IMR-90 (cell line): Measurements from ENCODE around the gene GTF2I. TPM values are rescaled to one million over a fixed set of nuclear protein-coding genes. Genes with fewer than 3 reads are reported as not detected.

Source experiments
- ATAC-seq: fragments of 200-7000 bp; cut with Tn5 transposase; 2 replicates; pipeline ENCODE4 v1.9.1; 2020; ENCODE audit warnings: low read depth, mild to moderate bottlenecking, moderate library complexity
- BruUV-seq: library from RNA; stranded (reverse); fragments of 400-500 nt; replicated peaks from 2 replicates; lab custom pipeline; 2021; lab: Mats Ljungman, UMichigan
- CTCF ChIA-PET: fragments of 300-600 bp; formaldehyde crosslinking; extraction: SDS; loops from one replicate; lab custom pipeline; 2021; ENCODE audit warnings: antibody characterized with exemption; lab: Yijun Ruan, JAX
- POLR2A ChIA-PET: fragments of 300-600 bp; sonication (Branson Sonifier 250); formaldehyde crosslinking; loops from one replicate; lab custom pipeline; 2022; ENCODE audit warnings: antibody characterized with exemption; ENCODE audit not compliant: unreplicated experiment; lab: Charles Lee
- DNase-seq: peaks from one replicate; pipeline ENCODE4 v3.0.0; 2013
- H2AFZ ChIP-seq: replicated peaks from 2 replicates; pipeline ENCODE3; 2013; ENCODE audit warnings: low read length, mild to moderate bottlenecking; ENCODE audit not compliant: poor library complexity
- H2AK5ac ChIP-seq: 2 replicates; pipeline ENCODE4 v1.6.1; 2013; ENCODE audit warnings: low read depth, low read length, inconsistent platforms
- H2AK9ac ChIP-seq: replicated peaks from 2 replicates; pipeline ENCODE3; 2013; ENCODE audit warnings: mild to moderate bottlenecking, low read depth, low read length, moderate library complexity; ENCODE audit not compliant: poor library complexity
- H2BK120ac ChIP-seq: 2 replicates; pipeline ENCODE4 v1.6.1; 2013; ENCODE audit warnings: low read depth, low read length, inconsistent platforms
- H2BK15ac ChIP-seq: 3 replicates; pipeline ENCODE4 v1.6.1; 2013; ENCODE audit warnings: low read depth, low read length, inconsistent platforms
- H2BK20ac ChIP-seq: 2 replicates; pipeline ENCODE4 v1.6.1; 2013; ENCODE audit warnings: low read depth, mild to moderate bottlenecking, inconsistent platforms, low read length, moderate library complexity
- H2BK5ac ChIP-seq: 2 replicates; pipeline ENCODE4 v1.6.1; 2013; ENCODE audit warnings: mild to moderate bottlenecking, low read depth, low read length, inconsistent platforms; ENCODE audit not compliant: poor library complexity, severe bottlenecking
- H3K14ac ChIP-seq: replicated peaks from 2 replicates; pipeline ENCODE4 v1.6.1; 2013; ENCODE audit warnings: low read depth, low read length, inconsistent platforms
- H3K18ac ChIP-seq: 2 replicates; pipeline ENCODE4 v1.6.1; 2013; ENCODE audit warnings: low read depth, low read length, control low read depth
- H3K23ac ChIP-seq: 2 replicates; pipeline ENCODE4 v1.6.1; 2013; ENCODE audit warnings: low read depth, low read length, inconsistent platforms
- H3K27ac ChIP-seq: 2 replicates; pipeline ENCODE4 v1.5.1; 2013; ENCODE audit warnings: mild to moderate bottlenecking, control low read depth, low read length; ENCODE audit not compliant: insufficient read depth
- H3K27me3 ChIP-seq: 2 replicates; pipeline ENCODE4 v1.6.1; 2013; ENCODE audit warnings: low read length; ENCODE audit not compliant: control insufficient read depth, insufficient read depth
- H3K36me3 ChIP-seq: 2 replicates; pipeline ENCODE4 v1.6.1; 2013; ENCODE audit warnings: low read length, mixed read lengths; ENCODE audit not compliant: control insufficient read depth, insufficient read depth
- H3K4ac ChIP-seq: 2 replicates; pipeline ENCODE4 v1.6.1; 2013; ENCODE audit warnings: low read depth, low read length, inconsistent platforms
- H3K4me1 ChIP-seq: 2 replicates; pipeline ENCODE4 v1.6.1; 2013; ENCODE audit warnings: low read length, mixed read lengths; ENCODE audit not compliant: control insufficient read depth, insufficient read depth
- H3K4me2 ChIP-seq: 2 replicates; pipeline ENCODE4 v1.6.1; 2013; ENCODE audit warnings: low read depth, mild to moderate bottlenecking, control low read depth, low read length, moderate library complexity
- H3K4me3 ChIP-seq: 2 replicates; pipeline ENCODE4 v1.5.1; 2013; ENCODE audit warnings: low read depth, mild to moderate bottlenecking, control low read depth, low read length, moderate library complexity; ENCODE audit not compliant: insufficient read depth
- H3K56ac ChIP-seq: 2 replicates; pipeline ENCODE4 v1.6.1; 2013; ENCODE audit warnings: low read length, inconsistent platforms; ENCODE audit not compliant: insufficient read depth; ENCODE audit errors: extremely low read depth
- H3K79me1 ChIP-seq, 2 experiments: 2 replicates each; pipeline ENCODE4 v1.6.1; 2013; ENCODE audit warnings: low read length in 2 of 2, inconsistent platforms in 1 of 2, low read depth in 1 of 2
- H3K9ac ChIP-seq: 2 replicates; pipeline ENCODE4 v1.6.1; 2013; ENCODE audit warnings: low read depth, low read length, control low read depth
- H3K9me1 ChIP-seq: 2 replicates; pipeline ENCODE4 v1.6.1; 2013; ENCODE audit warnings: low read length, inconsistent platforms; ENCODE audit not compliant: insufficient read depth
- H3K9me3 ChIP-seq: 2 replicates; pipeline ENCODE4 v1.6.1; 2013; ENCODE audit warnings: low read length; ENCODE audit not compliant: control insufficient read depth, insufficient read depth
- H4K20me1 ChIP-seq: 2 replicates; pipeline ENCODE4 v1.6.1; 2013; ENCODE audit warnings: low read length, inconsistent platforms; ENCODE audit not compliant: insufficient read depth
- H4K5ac ChIP-seq: 2 replicates; pipeline ENCODE4 v1.6.1; 2013; ENCODE audit warnings: mild to moderate bottlenecking, low read depth, low read length, control low read depth
- H4K8ac ChIP-seq, 2 experiments: 2 replicates each; pipeline ENCODE4 v1.6.1; 2013; ENCODE audit warnings: low read depth in 2 of 2, low read length in 2 of 2, control low read depth in 1 of 2, inconsistent platforms in 1 of 2
- H4K91ac ChIP-seq: 2 replicates; pipeline ENCODE4 v1.6.1; 2013; ENCODE audit warnings: low read depth, low read length, inconsistent platforms; ENCODE audit not compliant: insufficient read depth
- RAD21 ChIP-seq: IDR thresholded peaks from 2 replicates; pipeline ENCODE4 v1.6.1; 2012; ENCODE audit warnings: low read length, improper control_type of control experiment
- SMC3 ChIP-seq: fragments of 150-350 bp; IDR thresholded peaks from 2 replicates; pipeline ENCODE4 v1.6.1; 2016; ENCODE audit warnings: low read depth, mild to moderate bottlenecking, antibody characterized with exemption, low read length, moderate library complexity
- WGBS, 2 experiments: methylation state at CpG; one replicate each; pipeline versions ENCODE4 v1.1.5 to v1.1.7; 2013; ENCODE audit warnings: missing lambda C conversion rate in 2 of 2; ENCODE audit not compliant: insufficient read length in 1 of 2; ENCODE audit errors: extremely low coverage in 2 of 2; 5-methylcytosine and 5-hydroxymethylcytosine counted together
- dilution Hi-C: fragments of 300-500 bp; cut with HindIII; formaldehyde crosslinking; loops from one replicate; pipeline ENCODE4 v1.14.3; 2018; ENCODE audit warnings: low sequenced_read_pairs; ENCODE audit not compliant: unreplicated experiment
- in situ Hi-C: fragments of 300-500 bp; cut with MboI; formaldehyde crosslinking; loops from 3 replicates; pipeline ENCODE4 v1.14.3; 2019; ENCODE audit warnings: low sequenced_read_pairs, inconsistent platforms, mixed read lengths
- intact Hi-C: fragments of 100-400 bp; cut with micrococcal nuclease; formaldehyde crosslinking; loops from 2 replicates; pipeline ENCODE4 v1.10.0; 2022
- polyA plus RNA-seq, 3 experiments: library from polyadenylated mRNA; depleted of rRNA; stranded (reverse); fragments of >200 nt; gene quantifications; 2 replicates each; pipeline ENCODE4 v1.2.3, GENCODE V29; 2012; ENCODE audit warnings: low replicate concordance in 1 of 3
- total RNA-seq: library from RNA; depleted of rRNA; stranded (reverse); fragments of >200 nt; gene quantifications from 2 replicates; pipeline ENCODE4 v1.2.3, GENCODE V29; 2012
- TF ChIP-seq, protein P1 (sequence below): conservative IDR thresholded peaks from 2 replicates; pipeline ENCODE4 v1.5.1; 2012; ENCODE audit warnings: mild to moderate bottlenecking, low read depth, low read length, improper control_type of control experiment
- TF ChIP-seq, protein P2 (sequence below): fragments of 150-350 bp; IDR thresholded peaks from 2 replicates; pipeline ENCODE4 v1.6.1; 2016; ENCODE audit warnings: low read depth, mild to moderate bottlenecking, low read length, moderate library complexity, borderline replicate concordance

GTF2I gene
- total and polyA plus RNA-seq, 2 of the 4 experiments (the other 2 are of a cell fraction) = 46.4 to 88.8 TPM

DNA sequence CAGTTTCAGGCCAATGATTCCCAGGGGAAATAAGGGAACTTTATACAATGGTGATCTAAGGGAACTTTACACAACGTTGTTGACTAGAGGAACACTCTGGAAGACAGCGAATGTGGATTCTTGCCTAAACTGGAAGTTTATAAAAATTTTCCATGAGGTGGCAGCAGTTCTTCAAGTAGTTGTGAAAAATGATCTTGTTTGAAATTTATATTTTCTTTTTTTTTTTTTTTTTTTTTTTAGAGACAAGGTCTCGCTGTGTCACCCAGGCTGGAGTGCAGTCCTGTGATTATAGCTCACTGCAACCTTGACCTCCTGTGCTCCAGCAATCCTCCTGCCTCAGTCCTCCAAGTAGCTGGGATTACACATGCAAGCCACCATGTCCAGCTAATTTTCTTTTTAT lies 32.1 kb upstream of the GTF2I start:
- H3K9me1 ChIP-seq = no peaks in the 10 kb centered on the region
- no peak overlapping the region for H3K4me2 ChIP-seq
- in situ Hi-C loops = no loop called here
- H2BK20ac ChIP-seq = no peak overlapping the region
- H2AK9ac ChIP-seq = no peak overlapping the region
- no peaks in the 10 kb centered on the region for H3K36me3 ChIP-seq
- no peak overlapping the region for H2AK5ac ChIP-seq
- no peaks in the 10 kb centered on the region for H3K79me1 ChIP-seq
- H3K9ac ChIP-seq = no peak overlapping the region
- no CpG with 5 or more reads among the region's 3 CpGs for WGBS, 2 experiments
- ATAC-seq = peak; percentile 38
- no peak overlapping the region; the same call in 1 of the 2 replicates for H4K91ac ChIP-seq
- H3K4me3 ChIP-seq = no peak overlapping the region
- no TSS peak for BruUV-seq
- H3K27me3 ChIP-seq = no peaks in the 10 kb centered on the region
- H2BK5ac ChIP-seq = peak overlapping the region; percentile 55
- peak overlapping the region; percentile 8; the same call in 1 of the 2 replicates for H3K18ac ChIP-seq
- H3K9me3 ChIP-seq = no peaks in the 10 kb centered on the region
- H3K56ac ChIP-seq = no peak overlapping the region
- peak overlapping the region; percentile 33; the same call in 1 of the 2 replicates for H3K14ac ChIP-seq
- peak overlapping the region in 1 of 2 experiments; percentile 74; a peak in 2 of 4 replicates for H4K8ac ChIP-seq
- peak overlapping the region; percentile 12; the same call in 1 of the 2 replicates for H3K27ac ChIP-seq
- TF ChIP-seq, protein P1, sequence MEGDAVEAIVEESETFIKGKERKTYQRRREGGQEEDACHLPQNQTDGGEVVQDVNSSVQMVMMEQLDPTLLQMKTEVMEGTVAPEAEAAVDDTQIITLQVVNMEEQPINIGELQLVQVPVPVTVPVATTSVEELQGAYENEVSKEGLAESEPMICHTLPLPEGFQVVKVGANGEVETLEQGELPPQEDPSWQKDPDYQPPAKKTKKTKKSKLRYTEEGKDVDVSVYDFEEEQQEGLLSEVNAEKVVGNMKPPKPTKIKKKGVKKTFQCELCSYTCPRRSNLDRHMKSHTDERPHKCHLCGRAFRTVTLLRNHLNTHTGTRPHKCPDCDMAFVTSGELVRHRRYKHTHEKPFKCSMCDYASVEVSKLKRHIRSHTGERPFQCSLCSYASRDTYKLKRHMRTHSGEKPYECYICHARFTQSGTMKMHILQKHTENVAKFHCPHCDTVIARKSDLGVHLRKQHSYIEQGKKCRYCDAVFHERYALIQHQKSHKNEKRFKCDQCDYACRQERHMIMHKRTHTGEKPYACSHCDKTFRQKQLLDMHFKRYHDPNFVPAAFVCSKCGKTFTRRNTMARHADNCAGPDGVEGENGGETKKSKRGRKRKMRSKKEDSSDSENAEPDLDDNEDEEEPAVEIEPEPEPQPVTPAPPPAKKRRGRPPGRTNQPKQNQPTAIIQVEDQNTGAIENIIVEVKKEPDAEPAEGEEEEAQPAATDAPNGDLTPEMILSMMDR = peak; percentile 41; the same call in 1 of the 2 replicates
- TF ChIP-seq, protein P2, sequence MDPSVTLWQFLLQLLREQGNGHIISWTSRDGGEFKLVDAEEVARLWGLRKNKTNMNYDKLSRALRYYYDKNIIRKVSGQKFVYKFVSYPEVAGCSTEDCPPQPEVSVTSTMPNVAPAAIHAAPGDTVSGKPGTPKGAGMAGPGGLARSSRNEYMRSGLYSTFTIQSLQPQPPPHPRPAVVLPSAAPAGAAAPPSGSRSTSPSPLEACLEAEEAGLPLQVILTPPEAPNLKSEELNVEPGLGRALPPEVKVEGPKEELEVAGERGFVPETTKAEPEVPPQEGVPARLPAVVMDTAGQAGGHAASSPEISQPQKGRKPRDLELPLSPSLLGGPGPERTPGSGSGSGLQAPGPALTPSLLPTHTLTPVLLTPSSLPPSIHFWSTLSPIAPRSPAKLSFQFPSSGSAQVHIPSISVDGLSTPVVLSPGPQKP = no peak
- TF ChIP-seq SMC3 (peak; percentile 55), RAD21 (peak; percentile 48)
- POLR2A ChIA-PET = no interaction called here
- H4K20me1 ChIP-seq = no peaks in the 10 kb centered on the region
- intact Hi-C loops = loop anchor here (5.0 to 10.0 kb wide), 2 partner anchors 37 to 239 kb away; no protein-coding TSS in a partner anchor
- H2BK120ac ChIP-seq = 0 out of 2 replicates have a peak overlapping the region, but pooled peaks have one; percentile 5
- dilution Hi-C loops = no loop called here
- peak; percentile 67 for DNase-seq
- no peak overlapping the region for H2AFZ ChIP-seq
- no peak overlapping the region for H3K23ac ChIP-seq
- H2BK15ac ChIP-seq = 0 out of 3 replicates have a peak overlapping the region, but pooled peaks have one; percentile 6
- CTCF ChIA-PET = interaction anchor here (0.6 to 1.0 kb wide), 3 partner anchors 10 to 96 kb away, joined by 3 to 7 read pairs (median 3); no protein-coding TSS in a partner anchor
- H3K4ac ChIP-seq = no peak overlapping the region
- H4K5ac ChIP-seq = peak overlapping the region; percentile 69; the same call in 1 of the 2 replicates
- H3K4me1 ChIP-seq = peaks cover 3% of the 10 kb centered on the region
